Muscle of back (tissue), 10 donors: ENCODE data around the gene GALNT14. TPM values are rescaled to one million over a fixed set of nuclear protein-coding genes. Genes with fewer than 3 reads are reported as not detected.

Experiments used
- polyA plus RNA-seq, 10 donors: library from polyadenylated mRNA; unstranded; fragments of 120-200 nt; gene quantifications; one replicate each; pipeline ENCODE4 v1.2.1, GENCODE V29; 2013; ENCODE audit not compliant: insufficient read length in 10 of 10

Gene GALNT14
- polyA plus RNA-seq, 10 donors = 1.8 to 6.0 (median 2.9) TPM

Other genes starting within 250 kb of the GALNT14 start
- gene CAPN14, start 79.1 kb upstream of the GALNT14 start, polyA plus RNA-seq = under 1 TPM in 4 of 10 donors, not detected in 6; 0.04 to 0.11 (median 0.07) TPM
- 1 to 10 TPM; 3.1 to 5.0 (median 3.9) TPM for gene EHD3, start 95.7 kb upstream of the GALNT14 start, polyA plus RNA-seq